Glomerular endothelial cell (primary cell): ENCODE measurements around the gene TMC1. TPM values are rescaled to one million over a fixed set of nuclear protein-coding genes. Genes with fewer than 3 reads are reported as not detected.
"Not testable (repeated sequence)": the region's sequence is repeated elsewhere in the genome, so short reads cannot be mapped to it uniquely, and the experiment has no call there.

Experiments
- DNase-seq: peaks from one replicate; pipeline ENCODE4 v3.0.0-alpha.2; 2011; ENCODE audit warnings: low read depth, low spot score; ENCODE audit errors: extremely low read depth
- total RNA-seq: library from RNA; depleted of rRNA; stranded (reverse); fragments of >200 nt; gene quantifications from 2 replicates; pipeline ENCODE4 v1.2.3, GENCODE V29; 2015

The TMC1 gene
- total RNA-seq, 1 donor from 2014 or later, result 0.23 TPM

GRCh38 chr9:72808446-72808768 lies 287.0 kb downstream of the TMC1 start:
- DNase-seq, result no peak

- DNase-seq, result no peak
Observed at GRCh38 chr9:72809586-72809985, 288.2 kb downstream of the TMC1 start.

GRCh38 chr9:72812559-72813111 lies 291.2 kb downstream of the TMC1 start:
- no peak for DNase-seq

- no peak for DNase-seq
Observed at GRCh38 chr9:72813544-72813943, 292.1 kb downstream of the TMC1 start.

- no peak for DNase-seq
Observed at GRCh38 chr9:72814083-72814597, 292.7 kb downstream of the TMC1 start.

GRCh38 chr9:72816666-72817065 lies 295.3 kb downstream of the TMC1 start:
- DNase-seq, result no peak

- no peak for DNase-seq
Observed at GRCh38 chr9:72817413-72817812, 296.0 kb downstream of the TMC1 start.

GRCh38 chr9:72818385-72818784 lies 297.0 kb downstream of the TMC1 start:
- DNase-seq, result no peak

GRCh38 chr9:72823971-72824370 lies 302.6 kb downstream of the TMC1 start:
- DNase-seq, result no peak

- no peak for DNase-seq
Observed at GRCh38 chr9:72826996-72827949, 305.9 kb downstream of the TMC1 start.

- DNase-seq, result peak; percentile 14
Observed at GRCh38 chr9:72827950-72828731, 306.7 kb downstream of the TMC1 start.

- no peak for DNase-seq
Observed at GRCh38 chr9:72834994-72835393, 313.6 kb downstream of the TMC1 start.

- no peak for DNase-seq
Observed at GRCh38 chr9:72836790-72837189, 315.4 kb downstream of the TMC1 start.

GRCh38 chr9:72839085-72839484 lies 317.7 kb downstream of the TMC1 start:
- no peak for DNase-seq

- no peak for DNase-seq
Observed at GRCh38 chr9:72843520-72844439, 322.4 kb downstream of the TMC1 start.

- DNase-seq, result no peak
Observed at GRCh38 chr9:72844440-72844768, 323.0 kb downstream of the TMC1 start.

- not testable (repeated sequence) for DNase-seq
Observed at GRCh38 chr9:72845052-72845451, 323.6 kb downstream of the TMC1 start.

GRCh38 chr9:72850209-72850608 lies 328.8 kb downstream of the TMC1 start:
- not testable (repeated sequence) for DNase-seq

- no peak for DNase-seq
Observed at GRCh38 chr9:72855321-72855720, 333.9 kb downstream of the TMC1 start.

- no peak for DNase-seq
Observed at GRCh38 chr9:72855890-72856523, 334.6 kb downstream of the TMC1 start.
